ENCODE data around the gene BANF2.

BANF2 gene

GRCh38 chr20:17734374-17734773 lies 34.6 kb downstream of the BANF2 start:
- Histone ChIP-seq H4K8ac (ENCODE audit: low read length) (no peak overlapping the region), H4K91ac (ENCODE audit: low read length) (no peak overlapping the region), H2AK5ac (ENCODE audit: low read length, severe bottlenecking) (no peak overlapping the region), H2BK5ac (ENCODE audit: low read depth, low read length, poor library complexity, severe bottlenecking) (no peak overlapping the region), H2BK12ac (ENCODE audit: low read length in 2 of 2) (no peak overlapping the region), H3K4me3 (ENCODE audit: insufficient read depth in 1 of 2, low read depth in 1 of 2, low read length in 2 of 2) (no peak overlapping the region), H3K23ac (ENCODE audit: low read length in 2 of 2) (no peak overlapping the region), H3K9me3 (ENCODE audit: control insufficient read depth, low read length) (peaks cover 11% of the 10 kb centered on the region), H3K4ac (ENCODE audit: low read depth in 1 of 2, low read length in 2 of 2) (no peak overlapping the region), H3K4me1 (ENCODE audit: control insufficient read depth, insufficient read depth, low read depth, low read length) (peaks cover 9% of the 10 kb centered on the region), H3K27ac (ENCODE audit: low read length, poor library complexity, severe bottlenecking) (no peak overlapping the region), H2BK120ac (ENCODE audit: low read depth, low read length) (no peak overlapping the region), H2AFZ (ENCODE audit: low read depth, low read length) (no peak overlapping the region), H3K9ac (ENCODE audit: low read length) (no peak overlapping the region), H3K27me3 (ENCODE audit: control insufficient read depth in 1 of 2, insufficient read depth in 1 of 2, low read length in 2 of 2) (peaks cover 0 to 6% of the 10 kb centered on the region in 2 experiments), H3K4me2 (ENCODE audit: low read length, poor library complexity, severe bottlenecking) (no peak overlapping the region), H3K79me1 (replicated peaks; ENCODE audit: low read length, poor library complexity, severe bottlenecking) (peaks cover 2% of the 10 kb centered on the region), H2BK15ac (ENCODE audit: low read depth, poor library complexity, severe bottlenecking) (no peak overlapping the region), H3K18ac (ENCODE audit: low read depth in 1 of 2, low read length in 2 of 2) (no peak overlapping the region), H3K36me3 (ENCODE audit: control insufficient read depth in 1 of 2, insufficient read depth in 2 of 2, low read depth in 1 of 2, low read length in 2 of 2) (no peaks in the 10 kb centered on the region), H3K14ac (ENCODE audit: low read length in 2 of 2) (no peak overlapping the region)
- 90% methylated on average over 5 of the region's 5 CpGs for WGBS
- DNase-seq = no peak

- no peak overlapping the region for H2BK120ac ChIP-seq (ENCODE audit: low read depth, low read length)
- H3K9me3 ChIP-seq (ENCODE audit: control insufficient read depth, low read length) = peaks cover 11% of the 10 kb centered on the region
- H3K4me3 ChIP-seq (ENCODE audit: insufficient read depth in 1 of 2, low read depth in 1 of 2, low read length in 2 of 2) = no peak overlapping the region
- H4K91ac ChIP-seq (ENCODE audit: low read length) = no peak overlapping the region
- WGBS = 40% methylated on average over 9 of the region's 9 CpGs
- H3K14ac ChIP-seq (ENCODE audit: low read length in 2 of 2) = no peak overlapping the region
- H4K8ac ChIP-seq (ENCODE audit: low read length) = peak overlapping the region; percentile 41
- H2AK5ac ChIP-seq (ENCODE audit: low read length, severe bottlenecking) = no peak overlapping the region
- peak overlapping the region; percentile 47 to 78 for H3K4ac ChIP-seq (ENCODE audit: low read depth in 1 of 2, low read length in 2 of 2)
- no peak overlapping the region for H2BK15ac ChIP-seq (ENCODE audit: low read depth, poor library complexity, severe bottlenecking)
- H2BK12ac ChIP-seq (ENCODE audit: low read length in 2 of 2) = peak overlapping the region; percentile 0 to 84
- H3K18ac ChIP-seq (ENCODE audit: low read depth in 1 of 2, low read length in 2 of 2) = peak overlapping the region; percentile 40 to 45
- no peak overlapping the region for H3K23ac ChIP-seq (ENCODE audit: low read length in 2 of 2)
- peak overlapping the region; percentile 65 for H2AFZ ChIP-seq (ENCODE audit: low read depth, low read length)
- H3K79me1 ChIP-seq (replicated peaks; ENCODE audit: low read length, poor library complexity, severe bottlenecking) = peaks cover 2% of the 10 kb centered on the region
- peak; percentile 73 for DNase-seq
- H3K4me1 ChIP-seq (ENCODE audit: control insufficient read depth, insufficient read depth, low read depth, low read length) = peaks cover 9% of the 10 kb centered on the region
- H3K9ac ChIP-seq (ENCODE audit: low read length) = no peak overlapping the region
- H3K4me2 ChIP-seq (ENCODE audit: low read length, poor library complexity, severe bottlenecking) = no peak overlapping the region
- H3K36me3 ChIP-seq (ENCODE audit: control insufficient read depth in 1 of 2, insufficient read depth in 2 of 2, low read depth in 1 of 2, low read length in 2 of 2) = no peaks in the 10 kb centered on the region
- no peak overlapping the region for H2BK5ac ChIP-seq (ENCODE audit: low read depth, low read length, poor library complexity, severe bottlenecking)
- H3K27me3 ChIP-seq (ENCODE audit: control insufficient read depth in 1 of 2, insufficient read depth in 1 of 2, low read length in 2 of 2) = peaks cover 0 to 1% of the 10 kb centered on the region in 2 experiments
- peak overlapping the region; percentile 26 for H3K27ac ChIP-seq (ENCODE audit: low read length, poor library complexity, severe bottlenecking)
Measured at GRCh38 chr20:17735206-17735804, 35.5 kb downstream of the BANF2 start.

GRCh38 chr20:17735959-17736621 lies 36.3 kb downstream of the BANF2 start:
- Histone ChIP-seq H3K36me3 (ENCODE audit: control insufficient read depth in 1 of 2, insufficient read depth in 2 of 2, low read depth in 1 of 2, low read length in 2 of 2) (no peaks in the 10 kb centered on the region), H3K4me1 (ENCODE audit: control insufficient read depth, insufficient read depth, low read depth, low read length) (peaks cover 9% of the 10 kb centered on the region), H3K18ac (ENCODE audit: low read depth in 1 of 2, low read length in 2 of 2) (no peak overlapping the region), H2AK5ac (ENCODE audit: low read length, severe bottlenecking) (no peak overlapping the region), H3K4me2 (ENCODE audit: low read length, poor library complexity, severe bottlenecking) (no peak overlapping the region), H3K4ac (ENCODE audit: low read depth in 1 of 2, low read length in 2 of 2) (no peak overlapping the region), H3K27ac (ENCODE audit: low read length, poor library complexity, severe bottlenecking) (no peak overlapping the region), H3K27me3 (ENCODE audit: control insufficient read depth in 1 of 2, insufficient read depth in 1 of 2, low read length in 2 of 2) (no peaks in the 10 kb centered on the region), H3K79me1 (replicated peaks; ENCODE audit: low read length, poor library complexity, severe bottlenecking) (peaks cover 2% of the 10 kb centered on the region), H2BK12ac (ENCODE audit: low read length in 2 of 2) (no peak overlapping the region), H2BK5ac (ENCODE audit: low read depth, low read length, poor library complexity, severe bottlenecking) (no peak overlapping the region), H3K9me3 (ENCODE audit: control insufficient read depth, low read length) (peaks cover 11% of the 10 kb centered on the region), H2BK15ac (ENCODE audit: low read depth, poor library complexity, severe bottlenecking) (no peak overlapping the region), H4K8ac (ENCODE audit: low read length) (no peak overlapping the region), H4K91ac (ENCODE audit: low read length) (no peak overlapping the region), H3K4me3 (ENCODE audit: insufficient read depth in 1 of 2, low read depth in 1 of 2, low read length in 2 of 2) (no peak overlapping the region), H2BK120ac (ENCODE audit: low read depth, low read length) (no peak overlapping the region), H3K9ac (ENCODE audit: low read length) (no peak overlapping the region), H3K23ac (ENCODE audit: low read length in 2 of 2) (no peak overlapping the region), H2AFZ (ENCODE audit: low read depth, low read length) (no peak overlapping the region), H3K14ac (ENCODE audit: low read length in 2 of 2) (no peak overlapping the region)
- no peak for DNase-seq
- 71% methylated on average over 2 of the region's 4 CpGs for whole genome bisulfite sequencing

GRCh38 chr20:17738154-17738553 lies 38.4 kb downstream of the BANF2 start:
- no peak overlapping the region for H4K8ac ChIP-seq (ENCODE audit: low read length)

More at GRCh38 chr20:17738154-17738553, 38.4 kb downstream of the BANF2 start:
- no peak overlapping the region for H3K4ac ChIP-seq (ENCODE audit: low read depth in 1 of 2, low read length in 2 of 2)
- H2BK15ac ChIP-seq (ENCODE audit: low read depth, poor library complexity, severe bottlenecking) = no peak overlapping the region
- no peaks in the 10 kb centered on the region for H3K27me3 ChIP-seq (ENCODE audit: control insufficient read depth in 1 of 2, insufficient read depth in 1 of 2, low read length in 2 of 2)
- no peak overlapping the region for H4K91ac ChIP-seq (ENCODE audit: low read length)
- no peak overlapping the region for H2AFZ ChIP-seq (ENCODE audit: low read depth, low read length)
- no peak overlapping the region for H2AK5ac ChIP-seq (ENCODE audit: low read length, severe bottlenecking)
- H3K9me3 ChIP-seq (ENCODE audit: control insufficient read depth, low read length) = peaks cover 11% of the 10 kb centered on the region
- no peak overlapping the region for H3K27ac ChIP-seq (ENCODE audit: low read length, poor library complexity, severe bottlenecking)
- no peaks in the 10 kb centered on the region for H3K79me1 ChIP-seq (replicated peaks; ENCODE audit: low read length, poor library complexity, severe bottlenecking)
- H2BK12ac ChIP-seq (ENCODE audit: low read length in 2 of 2) = no peak overlapping the region
- H3K9ac ChIP-seq (ENCODE audit: low read length) = no peak overlapping the region
- DNase-seq = no peak
- H3K18ac ChIP-seq (ENCODE audit: low read depth in 1 of 2, low read length in 2 of 2) = no peak overlapping the region
- H2BK5ac ChIP-seq (ENCODE audit: low read depth, low read length, poor library complexity, severe bottlenecking) = no peak overlapping the region
- no peak overlapping the region for H3K23ac ChIP-seq (ENCODE audit: low read length in 2 of 2)
- H3K14ac ChIP-seq (ENCODE audit: low read length in 2 of 2) = no peak overlapping the region
- H3K4me1 ChIP-seq (ENCODE audit: control insufficient read depth, insufficient read depth, low read depth, low read length) = peaks cover 9% of the 10 kb centered on the region
- peak overlapping the region in 1 of 2 experiments; percentile 11 for H3K4me3 ChIP-seq (ENCODE audit: insufficient read depth in 1 of 2, low read depth in 1 of 2, low read length in 2 of 2)
- 97% methylated on average over 2 of the region's 3 CpGs for WGBS
- H3K4me2 ChIP-seq (ENCODE audit: low read length, poor library complexity, severe bottlenecking) = no peak overlapping the region
- no peak overlapping the region for H2BK120ac ChIP-seq (ENCODE audit: low read depth, low read length)
- no peaks in the 10 kb centered on the region for H3K36me3 ChIP-seq (ENCODE audit: control insufficient read depth in 1 of 2, insufficient read depth in 2 of 2, low read depth in 1 of 2, low read length in 2 of 2)

Measured in mesenchymal stem cell (in vitro differentiated cells and primary cell).